SU-DHL-6 (cell line): Measurements from ENCODE around the gene IL6ST.
"Not testable (repeated sequence)": the region's sequence is repeated elsewhere in the genome, so short reads cannot be mapped to it uniquely, and the experiment has no call there.

Experiments used
- H2AFZ ChIP-seq: fragments of 200-600 bp; sonication (generic); 2 replicates; pipeline ENCODE4 v1.6.1; 2014; ENCODE audit warnings: low read depth, mild to moderate bottlenecking, moderate library complexity, mixed read lengths, antibody characterized with exemption, low read length; ENCODE audit not compliant: severe bottlenecking
- H3F3A ChIP-seq: fragments of 200-600 bp; shearing (Covaris generic); 2 replicates; pipeline ENCODE4 v1.6.0; 2016; ENCODE audit warnings: antibody characterized with exemption, mild to moderate bottlenecking; ENCODE audit not compliant: insufficient read depth
- H3K27ac ChIP-seq: fragments of 200-600 bp; sonication (generic); 2 replicates; pipeline ENCODE4 v1.5.1; 2016; ENCODE audit warnings: low read depth, mild to moderate bottlenecking, low read length, moderate library complexity, mixed read lengths
- H3K27me3 ChIP-seq: fragments of 200-600 bp; sonication (generic), shearing (Covaris generic); 2 replicates; pipeline ENCODE4 v1.6.0; 2014; ENCODE audit warnings: mild to moderate bottlenecking, low read length
- H3K36me3 ChIP-seq: fragments of 200-600 bp; sonication (generic); 2 replicates; pipeline ENCODE4 v1.6.1; 2014; ENCODE audit warnings: mild to moderate bottlenecking, low read length, mixed read lengths
- H3K4me2 ChIP-seq: fragments of 300-600, 200-600 bp; shearing (Covaris generic), sonication (generic); 2 replicates; pipeline ENCODE4 v1.6.0; 2014; ENCODE audit warnings: low read length, low read depth, mild to moderate bottlenecking; ENCODE audit not compliant: poor library complexity, severe bottlenecking
- H3K4me3 ChIP-seq: fragments of 200-600 bp; sonication (generic); 2 replicates; pipeline ENCODE4 v1.5.1; 2014; ENCODE audit warnings: antibody characterized with exemption, low read length, mild to moderate bottlenecking, mixed read lengths; ENCODE audit not compliant: insufficient read depth, poor library complexity, severe bottlenecking
- H3K79me2 ChIP-seq: fragments of 200-600 bp; sonication (generic); 2 replicates; pipeline ENCODE4 v1.6.1; 2014; ENCODE audit warnings: mild to moderate bottlenecking, low read length, moderate library complexity; ENCODE audit not compliant: insufficient read depth
- H3K9ac ChIP-seq: fragments of 200-600 bp; sonication (generic); 2 replicates; pipeline ENCODE4 v1.7.0; 2014; ENCODE audit warnings: mild to moderate bottlenecking, low read length
- H3K9me2 ChIP-seq: fragments of 200-600 bp; sonication (generic); replicated peaks from 2 replicates; pipeline ENCODE4 v1.6.1; 2014; ENCODE audit warnings: low read length; ENCODE audit not compliant: insufficient read depth
- H3K9me3 ChIP-seq: fragments of 200-600 bp; sonication (generic); 2 replicates; pipeline ENCODE4 v1.6.1; 2014; ENCODE audit warnings: low read length, mixed read lengths; ENCODE audit not compliant: insufficient read depth
- H4K20me1 ChIP-seq: fragments of 200-600 bp; sonication (generic); 2 replicates; pipeline ENCODE4 v1.6.1; 2014; ENCODE audit warnings: low read depth, mild to moderate bottlenecking, antibody characterized with exemption, low read length, moderate library complexity, mixed read lengths
- CTCF ChIP-seq: fragments of 200-600 bp; sonication (generic); IDR thresholded peaks from one replicate; pipeline ENCODE4 v1.5.1; 2017; ENCODE audit warnings: antibody characterized with exemption, mild to moderate bottlenecking, low read length, moderate library complexity; ENCODE audit not compliant: insufficient read depth, poor library complexity, severe bottlenecking
- EZH2phosphoT487 ChIP-seq: fragments of 200-600 bp; sonication (generic), shearing (Covaris generic); conservative IDR thresholded peaks from 2 replicates; pipeline ENCODE4 v1.6.1; 2018; ENCODE audit warnings: mild to moderate bottlenecking, antibody characterized with exemption, low read length, moderate library complexity, mixed read lengths

Gene IL6ST

GRCh38 chr5:56019306-56020272 is 24.8 kb upstream of the IL6ST start:
- no peaks in the 10 kb centered on the region for H3F3A ChIP-seq
- no peak overlapping the region for H3K9ac ChIP-seq
- no peak overlapping the region for H3K4me3 ChIP-seq
- no peak overlapping the region for H3K27ac ChIP-seq
- no peaks in the 10 kb centered on the region for H4K20me1 ChIP-seq
- no peaks in the 10 kb centered on the region for H3K9me2 ChIP-seq
- H3K79me2 ChIP-seq: no peaks in the 10 kb centered on the region
- no peaks in the 10 kb centered on the region for H3K36me3 ChIP-seq
- no peaks in the 10 kb centered on the region for H3K27me3 ChIP-seq
- H3K4me2 ChIP-seq: no peak overlapping the region
- TF ChIP-seq EZH2phosphoT487 (no peak), CTCF (no peak)
- no peak overlapping the region for H2AFZ ChIP-seq
- no peaks in the 10 kb centered on the region for H3K9me3 ChIP-seq

- Histone ChIP-seq H2AFZ (no peak overlapping the region), H4K20me1 (no peaks in the 10 kb centered on the region), H3K9ac (no peak overlapping the region), H3K9me2 (no peaks in the 10 kb centered on the region), H3K79me2 (no peaks in the 10 kb centered on the region), H3K4me2 (no peak overlapping the region), H3K4me3 (no peak overlapping the region), H3K36me3 (no peaks in the 10 kb centered on the region), H3K9me3 (no peaks in the 10 kb centered on the region), H3K27ac (no peak overlapping the region), H3K27me3 (no peaks in the 10 kb centered on the region), H3F3A (no peaks in the 10 kb centered on the region)
- no peak for TF ChIP-seq EZH2phosphoT487
- no peak for TF ChIP-seq CTCF
These were observed 24.1 kb upstream of the IL6ST start for GRCh38 chr5:56018832-56019231.

- H4K20me1 ChIP-seq, H3K27me3 ChIP-seq, H3K4me3 ChIP-seq, H3K9ac ChIP-seq, H3K9me3 ChIP-seq, H2AFZ ChIP-seq, H3K9me2 ChIP-seq, H3K27ac ChIP-seq, H3F3A ChIP-seq, H3K36me3 ChIP-seq, H3K79me2 ChIP-seq, H3K4me2 ChIP-seq: not testable (repeated sequence)
These were observed 19.9 kb upstream of the IL6ST start for GRCh38 chr5:56014701-56015100.

- not testable (repeated sequence) for H3F3A ChIP-seq, H2AFZ ChIP-seq, H3K4me3 ChIP-seq, H3K9me3 ChIP-seq, H3K27me3 ChIP-seq, H3K4me2 ChIP-seq, H3K79me2 ChIP-seq, H3K27ac ChIP-seq, H3K9ac ChIP-seq, H4K20me1 ChIP-seq, H3K9me2 ChIP-seq, H3K36me3 ChIP-seq
These were observed 19.2 kb upstream of the IL6ST start for GRCh38 chr5:56013939-56014338.
